Measurements from ENCODE around the gene IFNW1. TPM values are rescaled to one million over a fixed set of nuclear protein-coding genes. Genes with fewer than 3 reads are reported as not detected.

The IFNW1 gene
- not detected in 5 replicates for total RNA-seq (2022; extraction: Qiagen RNA extraction; ENCODE audit: low read depth)

DNA sequence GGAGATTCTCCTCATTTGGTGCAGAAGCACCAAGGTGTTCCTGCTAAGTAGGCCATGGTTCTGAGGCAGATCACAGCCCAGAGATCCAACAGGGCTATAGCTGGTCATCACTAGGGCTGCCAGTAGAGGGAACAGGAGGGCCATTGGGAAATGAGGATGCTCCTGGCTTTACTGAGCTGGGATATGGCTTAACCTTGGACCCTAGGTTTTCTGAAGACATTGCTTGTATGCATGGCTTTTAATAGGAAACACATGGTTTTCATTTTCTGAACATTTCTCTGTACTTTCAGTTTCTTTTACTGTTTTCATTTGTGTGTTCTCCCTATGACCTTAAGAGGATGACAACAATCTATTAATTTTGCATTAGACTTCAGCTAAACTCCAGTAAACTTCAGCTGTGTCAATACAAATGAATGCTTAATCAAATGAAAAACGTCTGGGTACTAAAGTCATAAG, at the start of gene IFNW1:
TSS of gene IFNW1 (minus strand) at position 406 of the 456 bp plus-strand sequence. CDS start at position 144, 262 bp downstream.

DNA sequence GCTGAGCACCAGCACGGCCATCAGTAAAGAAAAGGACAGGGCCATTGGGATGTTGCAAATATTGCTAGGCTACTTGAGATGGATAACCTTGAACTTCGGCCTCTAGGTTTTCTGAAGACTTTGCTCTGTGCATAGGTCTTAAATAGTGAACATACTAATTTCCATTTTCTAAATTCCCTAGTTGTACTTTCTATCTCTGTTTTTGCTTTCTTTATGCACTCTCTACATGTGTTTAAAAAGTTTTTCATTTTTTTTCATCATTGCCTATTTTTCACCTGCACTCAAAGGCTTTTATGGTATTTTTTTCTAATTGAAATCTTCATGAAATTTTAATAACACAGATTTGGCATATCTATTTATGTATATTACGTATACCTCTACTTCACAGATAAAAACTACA, 45.9 kb upstream of the IFNW1 start, which contains the start of gene IFNA4:
TSS of gene IFNA4 (minus strand) at position 101 of the 400 bp plus-strand sequence. CDS start at position 45, 56 bp downstream.

GRCh38 chr9:21166560-21166959, 24.9 kb upstream of the IFNW1 start, which contains the start of gene IFNA21:
TSS of gene IFNA21 (minus strand) at chr9:21166660. CDS start at chr9:21166612, 48 bp downstream.

Other genes starting within 250 kb of the IFNW1 start
- 0.80 to 1.1 TPM (median 0.96 TPM) in 5 replicates for gene HACD4, start 110.2 kb downstream of the IFNW1 start, total RNA-seq (2022; extraction: Qiagen RNA extraction; ENCODE audit: low read depth)
- not detected in 5 replicates for gene IFNB1, start 63.9 kb downstream of the IFNW1 start, total RNA-seq (2022; extraction: Qiagen RNA extraction; ENCODE audit: low read depth)
- not detected in 5 replicates for gene IFNA21, start 24.8 kb upstream of the IFNW1 start, total RNA-seq (2022; extraction: Qiagen RNA extraction; ENCODE audit: low read depth)
- gene IFNA4, start 45.8 kb upstream of the IFNW1 start, total RNA-seq (2022; extraction: Qiagen RNA extraction; ENCODE audit: low read depth): not detected in 5 replicates
- gene IFNA7, start 60.4 kb upstream of the IFNW1 start, total RNA-seq (2022; extraction: Qiagen RNA extraction; ENCODE audit: low read depth): not detected in 5 replicates
- not detected in 5 replicates for gene IFNA10, start 65.3 kb upstream of the IFNW1 start, total RNA-seq (2022; extraction: Qiagen RNA extraction; ENCODE audit: low read depth)
- gene IFNA16, start 75.5 kb upstream of the IFNW1 start, total RNA-seq (2022; extraction: Qiagen RNA extraction; ENCODE audit: low read depth): not detected in 5 replicates
- gene IFNA17, start 86.4 kb upstream of the IFNW1 start, total RNA-seq (2022; extraction: Qiagen RNA extraction; ENCODE audit: low read depth): not detected in 5 replicates
- not detected in 5 replicates for gene IFNA14, start 98.2 kb upstream of the IFNW1 start, total RNA-seq (2022; extraction: Qiagen RNA extraction; ENCODE audit: low read depth)
- gene IFNA5, start 163.5 kb upstream of the IFNW1 start, total RNA-seq (2022; extraction: Qiagen RNA extraction; ENCODE audit: low read depth): not detected in 5 replicates
- 14.4 to 18.7 TPM (median 16.7 TPM) in 5 replicates for gene KLHL9, start 193.6 kb upstream of the IFNW1 start, total RNA-seq (2022; extraction: Qiagen RNA extraction; ENCODE audit: low read depth)
- gene IFNA6, start 209.1 kb upstream of the IFNW1 start, total RNA-seq (2022; extraction: Qiagen RNA extraction; ENCODE audit: low read depth): not detected in 5 replicates
- gene IFNA13, start 226.2 kb upstream of the IFNW1 start, total RNA-seq (2022; extraction: Qiagen RNA extraction; ENCODE audit: low read depth): not detected in 5 replicates
- gene IFNA2, start 243.6 kb upstream of the IFNW1 start, total RNA-seq (2022; extraction: Qiagen RNA extraction; ENCODE audit: low read depth): not detected in 5 replicates